Esophagus squamous epithelium (tissue), 5 donors: ENCODE measurements around the gene ESR1. TPM values are rescaled to one million over a fixed set of nuclear protein-coding genes. Genes with fewer than 3 reads are reported as not detected.

Experiments
- DNase-seq: peaks from one replicate; lab custom pipeline; 2025; lab: John Stamatoyannopoulos, UW
- H3K27ac ChIP-seq, 4 donors: fragments of 200-600 bp; sonication (generic); one replicate each; pipeline ENCODE4 v1.5.1; 2016 to 2019; ENCODE audit warnings: mild to moderate bottlenecking in 1 of 4
- H3K27me3 ChIP-seq, 4 donors: fragments of 200-600 bp; sonication (generic); 1 replicate in 3 of 4; 2 replicates in 1 of 4; pipeline versions ENCODE4 v1.5.1 to v1.6.0; 2017 to 2021; ENCODE audit warnings: antibody characterized with exemption in 1 of 4
- H3K36me3 ChIP-seq, 3 donors: fragments of 200-600 bp; sonication (generic); one replicate each; pipeline ENCODE4 v1.5.1; 2016 to 2019
- H3K4me1 ChIP-seq, 3 donors: fragments of 200-600 bp; sonication (generic); one replicate each; pipeline ENCODE4 v1.5.1; 2017 to 2019
- H3K4me3 ChIP-seq, 4 donors: fragments of 200-600 bp; sonication (generic); 1 replicate in 3 of 4; 2 replicates in 1 of 4; pipeline ENCODE4 v1.5.1; 2016 to 2019; ENCODE audit warnings: mild to moderate bottlenecking in 2 of 4, moderate library complexity in 1 of 4
- H3K9me3 ChIP-seq, 3 donors: fragments of 200-600 bp; sonication (generic); one replicate each; pipeline ENCODE4 v1.5.1; 2016 to 2019
- POLR2A ChIP-seq, 4 donors: fragments of 450-650 bp; IDR thresholded peaks; one replicate each; pipeline ENCODE4 v1.6.1; 2017; ENCODE audit warnings: antibody characterized with exemption in 4 of 4, mild to moderate bottlenecking in 4 of 4, moderate library complexity in 3 of 4
- WGBS, 2 donors: methylation state at CpG; one replicate each; pipeline ENCODE4 v1.1.5; 2018; 5-methylcytosine and 5-hydroxymethylcytosine counted together
- intact Hi-C: fragments of 100-400 bp; cut with DNase I; formaldehyde crosslinking; loops from one replicate; pipeline ENCODE4 v1.15.0; 2022
- total RNA-seq, 4 donors: library from RNA; depleted of rRNA; stranded (reverse); fragments of >200 nt; gene quantifications; one replicate each; pipeline ENCODE4 v1.1.0, GENCODE V29; 2016
- TF ChIP-seq, protein P1 (sequence below), 6 experiments: fragments of 450-650 bp in 4 of 6; fragments of 200-600 bp in 2 of 6; sonication (generic) in 2 of 6; IDR thresholded peaks; one replicate each; pipeline ENCODE4 v1.5.1; 2016 to 2019; ENCODE audit warnings: antibody characterized with exemption in 6 of 6, mild to moderate bottlenecking in 4 of 6, moderate library complexity in 4 of 6
- donor health status: DM: yes; HTN: yes; CAD: no.

Gene ESR1
- total RNA-seq, 4 donors from 2014 or later, result 0.40 to 1.1 (median 0.95) TPM; not detected in 1

- H3K4me3 ChIP-seq, result no peak overlapping the region
- H3K27ac ChIP-seq, result no peak overlapping the region
- no peaks in the 10 kb centered on the region for H3K4me1 ChIP-seq
- intact Hi-C loops, result no loop called here
- no peaks in the 10 kb centered on the region for H3K9me3 ChIP-seq
- no peak for TF ChIP-seq POLR2A (IDR thresholded peaks at IDR 0.05)
- no peaks in the 10 kb centered on the region for H3K36me3 ChIP-seq
- DNase-seq, result no peak
- 49 to 59% methylated on average over 4 of the region's 4 CpGs for WGBS, 2 donors
- no peaks in the 10 kb centered on the region for H3K27me3 ChIP-seq
Measured at GRCh38 chr6:151835396-151835795, 27.9 kb downstream of the ESR1 start.

GRCh38 chr6:151837223-151837622 lies 29.7 kb downstream of the ESR1 start:
- no peak overlapping the region for H3K4me3 ChIP-seq
- H3K4me1 ChIP-seq, result no peaks in the 10 kb centered on the region
- intact Hi-C loops, result no loop called here

GRCh38 chr6:151842816-151843215 lies 35.3 kb downstream of the ESR1 start:
- TF ChIP-seq, protein P1, sequence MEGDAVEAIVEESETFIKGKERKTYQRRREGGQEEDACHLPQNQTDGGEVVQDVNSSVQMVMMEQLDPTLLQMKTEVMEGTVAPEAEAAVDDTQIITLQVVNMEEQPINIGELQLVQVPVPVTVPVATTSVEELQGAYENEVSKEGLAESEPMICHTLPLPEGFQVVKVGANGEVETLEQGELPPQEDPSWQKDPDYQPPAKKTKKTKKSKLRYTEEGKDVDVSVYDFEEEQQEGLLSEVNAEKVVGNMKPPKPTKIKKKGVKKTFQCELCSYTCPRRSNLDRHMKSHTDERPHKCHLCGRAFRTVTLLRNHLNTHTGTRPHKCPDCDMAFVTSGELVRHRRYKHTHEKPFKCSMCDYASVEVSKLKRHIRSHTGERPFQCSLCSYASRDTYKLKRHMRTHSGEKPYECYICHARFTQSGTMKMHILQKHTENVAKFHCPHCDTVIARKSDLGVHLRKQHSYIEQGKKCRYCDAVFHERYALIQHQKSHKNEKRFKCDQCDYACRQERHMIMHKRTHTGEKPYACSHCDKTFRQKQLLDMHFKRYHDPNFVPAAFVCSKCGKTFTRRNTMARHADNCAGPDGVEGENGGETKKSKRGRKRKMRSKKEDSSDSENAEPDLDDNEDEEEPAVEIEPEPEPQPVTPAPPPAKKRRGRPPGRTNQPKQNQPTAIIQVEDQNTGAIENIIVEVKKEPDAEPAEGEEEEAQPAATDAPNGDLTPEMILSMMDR (IDR thresholded peaks at IDR 0.05), result no peak
- no peak for TF ChIP-seq POLR2A (IDR thresholded peaks at IDR 0.05)
- WGBS, 2 donors, result 76 to 95% methylated on average over 2 of the region's 2 CpGs
- intact Hi-C loops, result no loop called here
- Histone ChIP-seq H3K27me3 (no peaks in the 10 kb centered on the region), H3K4me1 (no peaks in the 10 kb centered on the region), H3K27ac (no peak overlapping the region), H3K9me3 (no peaks in the 10 kb centered on the region), H3K36me3 (no peaks in the 10 kb centered on the region), H3K4me3 (no peak overlapping the region)
- DNase-seq, result no peak

More at GRCh38 chr6:151837223-151837622, 29.7 kb downstream of the ESR1 start:
- no peak for TF ChIP-seq POLR2A (IDR thresholded peaks at IDR 0.05)
- TF ChIP-seq, protein P1 (IDR thresholded peaks at IDR 0.05), result no peak
- no peak overlapping the region for H3K27ac ChIP-seq
- no peaks in the 10 kb centered on the region for H3K27me3 ChIP-seq
- DNase-seq, result no peak
- WGBS, 2 donors, result 80 to 91% methylated on average over 5 of the region's 5 CpGs
- no peaks in the 10 kb centered on the region for H3K9me3 ChIP-seq
- H3K36me3 ChIP-seq, result no peaks in the 10 kb centered on the region

DNA sequence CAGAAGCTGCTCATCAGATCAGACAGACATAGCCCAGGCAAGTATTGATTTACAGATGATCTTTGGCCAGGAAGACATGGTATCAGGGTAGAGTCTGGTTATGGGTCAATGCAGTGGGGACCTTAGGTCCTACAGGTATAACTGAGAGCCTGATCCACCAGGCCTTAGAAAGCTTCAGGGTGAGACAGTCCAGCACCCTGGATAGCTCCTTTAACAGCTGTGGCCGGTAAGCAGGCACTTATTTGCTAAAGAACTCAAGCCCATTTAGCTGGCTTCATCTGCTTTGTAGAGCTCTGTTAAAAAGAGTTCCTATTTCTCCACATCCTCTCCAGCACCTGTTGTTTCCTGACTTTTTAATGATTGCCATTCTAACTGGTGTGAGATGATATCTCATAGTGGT lies 39.6 kb downstream of the ESR1 start:
- H3K27ac ChIP-seq, result no peak overlapping the region
- WGBS, 2 donors, result 8 to 13% methylated on average over 1 of the region's 1 CpG
- intact Hi-C loops, result no loop called here
- H3K27me3 ChIP-seq, result no peaks in the 10 kb centered on the region
- H3K4me1 ChIP-seq, result no peaks in the 10 kb centered on the region
- no peaks in the 10 kb centered on the region for H3K36me3 ChIP-seq
- H3K4me3 ChIP-seq, result no peak overlapping the region
- no peak for TF ChIP-seq POLR2A (IDR thresholded peaks at IDR 0.05)
- TF ChIP-seq, protein P1 (IDR thresholded peaks at IDR 0.05), result no peak
- no peak for DNase-seq
- H3K9me3 ChIP-seq, result no peaks in the 10 kb centered on the region

GRCh38 chr6:151850479-151851003 lies 43.1 kb downstream of the ESR1 start:
- Histone ChIP-seq H3K27ac (no peak overlapping the region), H3K36me3 (no peaks in the 10 kb centered on the region), H3K9me3 (no peaks in the 10 kb centered on the region), H3K4me3 (no peak overlapping the region), H3K4me1 (no peaks in the 10 kb centered on the region), H3K27me3 (no peaks in the 10 kb centered on the region)
- intact Hi-C loops, result no loop called here
- TF ChIP-seq, protein P1 (IDR thresholded peaks at IDR 0.05), result no peak
- no peak for TF ChIP-seq POLR2A (IDR thresholded peaks at IDR 0.05)
- DNase-seq, result no peak
- WGBS, 2 donors, result 58 to 60% methylated on average over 5 of the region's 5 CpGs

GRCh38 chr6:151858294-151858693 lies 50.8 kb downstream of the ESR1 start:
- no peak for DNase-seq
- Histone ChIP-seq H3K27ac (no peak overlapping the region), H3K27me3 (no peaks in the 10 kb centered on the region), H3K4me1 (no peaks in the 10 kb centered on the region), H3K36me3 (no peaks in the 10 kb centered on the region), H3K4me3 (no peak overlapping the region), H3K9me3 (no peaks in the 10 kb centered on the region)
- intact Hi-C loops, result no loop called here
- 61 to 72% methylated on average over 2 of the region's 2 CpGs for WGBS, 2 donors
- no peak for TF ChIP-seq POLR2A (IDR thresholded peaks at IDR 0.05)
- TF ChIP-seq, protein P1 (IDR thresholded peaks at IDR 0.05), result no peak
